Measurements from ENCODE around the gene PRDM8.
A peak's percentile ranks its signal among the peaks of the same experiment; 100 is the strongest.
"Not testable (repeated sequence)": the region's sequence is repeated elsewhere in the genome, so short reads cannot be mapped to it uniquely, and the experiment has no call there.

Gene PRDM8

GRCh38 chr4:80196922-80197573 is at the start of gene PRDM8:
PRDM8 (plus strand) TSS chr4:80197503; CDS start chr4:80200081, 2,578 bp downstream.
- no peak for DNase-seq

GRCh38 chr4:80150387-80151180 is 46.7 kb upstream of the PRDM8 start:
- DNase-seq, result no peak

GRCh38 chr4:80151981-80152380 is 45.3 kb upstream of the PRDM8 start:
- no peak for DNase-seq

GRCh38 chr4:80153874-80154544 is 43.3 kb upstream of the PRDM8 start:
- no peak for DNase-seq

- DNase-seq, result no peak
Measured at GRCh38 chr4:80154545-80154933, 42.8 kb upstream of the PRDM8 start.

- DNase-seq, result no peak
Measured at GRCh38 chr4:80155316-80155982, 41.9 kb upstream of the PRDM8 start.

- DNase-seq, result no peak
Measured at GRCh38 chr4:80156410-80156809, 40.9 kb upstream of the PRDM8 start.

GRCh38 chr4:80161413-80162058 is 35.8 kb upstream of the PRDM8 start:
- DNase-seq, result no peak

GRCh38 chr4:80162418-80162817 is 34.9 kb upstream of the PRDM8 start:
- DNase-seq, result no peak

- no peak for DNase-seq
Measured at GRCh38 chr4:80165855-80166254, 31.4 kb upstream of the PRDM8 start.

GRCh38 chr4:80171251-80171650 is 26.1 kb upstream of the PRDM8 start:
- no peak for DNase-seq

- DNase-seq, result no peak
Measured at GRCh38 chr4:80171656-80172055, 25.6 kb upstream of the PRDM8 start.

GRCh38 chr4:80172203-80172602 is 25.1 kb upstream of the PRDM8 start:
- no peak for DNase-seq

GRCh38 chr4:80173401-80173800 is 23.9 kb upstream of the PRDM8 start:
- DNase-seq, result peak; percentile 55

GRCh38 chr4:80173841-80174240 is 23.5 kb upstream of the PRDM8 start:
- DNase-seq, result no peak

GRCh38 chr4:80177793-80178192 is 19.5 kb upstream of the PRDM8 start:
- not testable (repeated sequence) for DNase-seq

GRCh38 chr4:80178964-80179363 is 18.3 kb upstream of the PRDM8 start:
- DNase-seq, result no peak

GRCh38 chr4:80179637-80180161 is 17.6 kb upstream of the PRDM8 start:
- no peak for DNase-seq

GRCh38 chr4:80180743-80181142 is 16.6 kb upstream of the PRDM8 start:
- no peak for DNase-seq

- no peak for DNase-seq
Measured at GRCh38 chr4:80182237-80182866, 15.0 kb upstream of the PRDM8 start.

GRCh38 chr4:80183250-80184052 is 13.9 kb upstream of the PRDM8 start:
- peak; percentile 49 for DNase-seq

Data from activated gamma-delta T cell treated with Interleukin-2 at 50 U/mL for 16 hours (primary cell).